Measurements from ENCODE around the gene THBD.

DNA sequence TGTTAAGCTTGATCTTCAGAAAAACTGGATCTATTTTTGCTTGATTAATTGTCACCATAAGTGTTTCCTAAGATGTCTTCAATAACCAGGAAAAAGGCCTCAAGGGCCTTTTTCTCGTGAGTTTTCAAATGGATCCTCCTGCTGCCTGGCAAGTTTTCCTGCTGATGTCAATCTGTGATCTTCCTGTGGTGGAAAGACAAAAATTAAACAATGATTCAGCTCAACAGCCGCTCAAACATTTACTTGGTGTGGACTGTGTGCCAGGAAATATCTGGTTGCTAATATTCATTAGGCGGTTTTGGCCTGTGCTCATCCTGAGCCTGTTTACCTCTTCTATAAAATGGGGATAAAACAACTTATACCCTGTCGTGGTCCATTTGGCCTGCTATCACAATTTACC, 49.7 kb downstream of the THBD start:
- TF ChIP-seq, protein P1, sequence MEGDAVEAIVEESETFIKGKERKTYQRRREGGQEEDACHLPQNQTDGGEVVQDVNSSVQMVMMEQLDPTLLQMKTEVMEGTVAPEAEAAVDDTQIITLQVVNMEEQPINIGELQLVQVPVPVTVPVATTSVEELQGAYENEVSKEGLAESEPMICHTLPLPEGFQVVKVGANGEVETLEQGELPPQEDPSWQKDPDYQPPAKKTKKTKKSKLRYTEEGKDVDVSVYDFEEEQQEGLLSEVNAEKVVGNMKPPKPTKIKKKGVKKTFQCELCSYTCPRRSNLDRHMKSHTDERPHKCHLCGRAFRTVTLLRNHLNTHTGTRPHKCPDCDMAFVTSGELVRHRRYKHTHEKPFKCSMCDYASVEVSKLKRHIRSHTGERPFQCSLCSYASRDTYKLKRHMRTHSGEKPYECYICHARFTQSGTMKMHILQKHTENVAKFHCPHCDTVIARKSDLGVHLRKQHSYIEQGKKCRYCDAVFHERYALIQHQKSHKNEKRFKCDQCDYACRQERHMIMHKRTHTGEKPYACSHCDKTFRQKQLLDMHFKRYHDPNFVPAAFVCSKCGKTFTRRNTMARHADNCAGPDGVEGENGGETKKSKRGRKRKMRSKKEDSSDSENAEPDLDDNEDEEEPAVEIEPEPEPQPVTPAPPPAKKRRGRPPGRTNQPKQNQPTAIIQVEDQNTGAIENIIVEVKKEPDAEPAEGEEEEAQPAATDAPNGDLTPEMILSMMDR (IDR thresholded peaks at IDR 0.05; ENCODE audit: low read length) = no peak
- TF ChIP-seq EZH2 (IDR thresholded peaks at IDR 0.05; ENCODE audit: borderline replicate concordance, low read length) = no peak
